ENCODE results near the gene HSPA1L. TPM values are rescaled to one million over a fixed set of nuclear protein-coding genes. Genes with fewer than 3 reads are reported as not detected.
A peak's percentile ranks its signal among the peaks of the same experiment; 100 is the strongest.

HSPA1L gene
- total and polyA plus RNA-seq, 2 experiments from 2014 or later: 0.44 to 0.83 TPM

- Mint-ChIP-seq H3K27me3 (ENCODE audit: insufficient read depth, low read depth, poor library complexity) (peaks cover 14% of the 10 kb centered on the region), H3K4me3 (peak overlapping the region; percentile 2; the same call in 1 of the 3 replicates), H3K36me3 (ENCODE audit: low read depth) (peaks cover 22% of the 10 kb centered on the region), H3K4me1 (peaks cover 24% of the 10 kb centered on the region), H3K9me3 (no peaks in the 10 kb centered on the region; the same call in 2 of the 3 replicates), H3K27ac (peak overlapping the region; percentile 59; the same call in 1 of the 2 replicates)
- no peak overlapping the region for H3K4me2 ChIP-seq
- no peaks in the 10 kb centered on the region for H3K36me3 ChIP-seq (ENCODE audit: insufficient read depth)
- TF ChIP-seq CTCF (conservative IDR thresholded peaks at IDR 0.05; ENCODE audit: low read depth in 2 of 2): no peak
- no peak for TF ChIP-seq ETS1 (IDR thresholded peaks at IDR 0.05)
- no peak for TF ChIP-seq ZNF462 (CRISPR knock-in tag; IDR thresholded peaks at IDR 0.05)
- no peak for TF ChIP-seq REST (IDR thresholded peaks at IDR 0.05; ENCODE audit: unreplicated experiment)
- TF ChIP-seq EZH2phosphoT487 (IDR thresholded peaks at IDR 0.05; ENCODE audit: unreplicated experiment): no peak
- TF ChIP-seq CREB1 (CRISPR knock-in tag; IDR thresholded peaks at IDR 0.05; ENCODE audit: low read depth): no peak
- no peak for TF ChIP-seq ZNF114 (CRISPR knock-in tag; IDR thresholded peaks at IDR 0.05)
- no peak for TF ChIP-seq JUNB (IDR thresholded peaks at IDR 0.05; ENCODE audit: unreplicated experiment)
- TF ChIP-seq ZNF331 (CRISPR knock-in tag; IDR thresholded peaks at IDR 0.05; ENCODE audit: low read depth): no peak
- no peak for TF ChIP-seq POLR2AphosphoS5 (IDR thresholded peaks at IDR 0.05; ENCODE audit: low read depth)
- TF ChIP-seq EZH2 (IDR thresholded peaks at IDR 0.05; ENCODE audit: low read depth, unreplicated experiment): no peak
- no peak for TF ChIP-seq NANOG (IDR thresholded peaks at IDR 0.05; ENCODE audit: borderline replicate concordance)
- no peak for TF ChIP-seq STAT1 (IDR thresholded peaks at IDR 0.05; ENCODE audit: unreplicated experiment)
- 0 out of 2 replicates have a peak, but pooled peaks cover 2% of the 10 kb centered on the region for H3F3A ChIP-seq (replicated peaks; ENCODE audit: low read depth)
- H3K4me3 ChIP-seq: no peak overlapping the region
- no peak overlapping the region for H3K27ac ChIP-seq (ENCODE audit: low read depth)
- no peaks in the 10 kb centered on the region for H3K79me2 ChIP-seq (replicated peaks; ENCODE audit: insufficient read depth)
- DNase-seq (ENCODE audit: low spot score) (no peak), ATAC-seq (no peak)
- no peaks in the 10 kb centered on the region for H3K9me2 ChIP-seq (ENCODE audit: insufficient read depth)
- H3K27me3 ChIP-seq (ENCODE audit: insufficient read depth): no peaks in the 10 kb centered on the region
- no peaks in the 10 kb centered on the region for H4K20me1 ChIP-seq (replicated peaks; ENCODE audit: insufficient read depth)
- H3K4me1 ChIP-seq (ENCODE audit: insufficient read depth): peaks cover 14% of the 10 kb centered on the region
- H2AFZ ChIP-seq: no peak overlapping the region
Measured at GRCh38 chr6:31762878-31763618, 52.0 kb downstream of the HSPA1L start.

Measured in GM23338 (cell line).